AG10803 (cell line): ENCODE measurements around the gene AHDC1.
A peak's percentile ranks its signal among the peaks of the same experiment; 100 is the strongest.

Experiments
- DNase-seq: peaks from one replicate; pipeline ENCODE4 v3.0.0; 2010; ENCODE audit warnings: low read depth
- H3K4me3 ChIP-seq: 2 replicates; pipeline ENCODE4 v1.5.1; 2011; ENCODE audit warnings: mild to moderate bottlenecking, low read length, control low read depth
- CTCF ChIP-seq: conservative IDR thresholded peaks from 2 replicates; pipeline ENCODE4 v1.5.1; 2011; ENCODE audit warnings: mild to moderate bottlenecking, low read length, control low read depth, inconsistent platforms

Gene AHDC1

GRCh38 chr1:27535386-27535785 is 68.6 kb downstream of the AHDC1 start:
- H3K4me3 ChIP-seq, result no peak overlapping the region
- no peak for DNase-seq
- TF ChIP-seq CTCF, result no peak

GRCh38 chr1:27531959-27532685 is 71.8 kb downstream of the AHDC1 start:
- no peak overlapping the region for H3K4me3 ChIP-seq
- no peak for DNase-seq
- no peak for TF ChIP-seq CTCF

- DNase-seq, result no peak
- no peak overlapping the region for H3K4me3 ChIP-seq
- TF ChIP-seq CTCF, result no peak
Observed at GRCh38 chr1:27530192-27530591, 73.8 kb downstream of the AHDC1 start.

- H3K4me3 ChIP-seq, result no peak overlapping the region
- no peak for DNase-seq
- TF ChIP-seq CTCF, result no peak
Observed at GRCh38 chr1:27529704-27530018, 74.3 kb downstream of the AHDC1 start.

- no peak for TF ChIP-seq CTCF
- DNase-seq, result peak; percentile 78
- peak overlapping the region; percentile 9; the same call in 1 of the 2 replicates for H3K4me3 ChIP-seq
Observed at GRCh38 chr1:27528818-27529703, 74.9 kb downstream of the AHDC1 start.

- TF ChIP-seq CTCF, result no peak
- H3K4me3 ChIP-seq, result no peak overlapping the region
- DNase-seq, result no peak
Observed at GRCh38 chr1:27527890-27528817, 75.8 kb downstream of the AHDC1 start.
